ENCODE data around the gene NUDT16L1.

The NUDT16L1 gene

GRCh38 chr16:4695473-4696171, 2.3 kb downstream of the NUDT16L1 start:
- 0 out of 4 replicates have a peak overlapping the region, but pooled peaks of 1 of the 2 experiments have one; percentile 99 for H3K4me3 ChIP-seq (ENCODE audit: low read depth in 1 of 2, low read length in 2 of 2)
- peaks cover 24% of the 10 kb centered on the region for H3K4me1 ChIP-seq (ENCODE audit: insufficient read depth, low read length)
- peaks cover 54% of the 10 kb centered on the region for H3K36me3 ChIP-seq (ENCODE audit: insufficient read depth, low read length)
- peaks cover 25% of the 10 kb centered on the region for H3K79me2 ChIP-seq (ENCODE audit: insufficient read depth, low read length)
- no peak for ATAC-seq (ENCODE audit: insufficient read depth, low read depth)
- H3K9me3 ChIP-seq (ENCODE audit: insufficient read depth, low read length, severe bottlenecking), result no peaks in the 10 kb centered on the region
- TF ChIP-seq CTCF (IDR thresholded peaks at IDR 0.05; ENCODE audit: borderline replicate concordance, extremely low read depth, low read length, poor library complexity, severe bottlenecking), result no peak
- no peak for DNase-seq
- no peak overlapping the region for H3K4me2 ChIP-seq (ENCODE audit: insufficient read depth, low read length)
- H3K27me3 ChIP-seq (ENCODE audit: insufficient read depth, low read length, poor library complexity), result no peaks in the 10 kb centered on the region
- peaks cover 29% of the 10 kb centered on the region for H4K20me1 ChIP-seq (ENCODE audit: insufficient read depth, low read length)
- H3K27ac ChIP-seq (ENCODE audit: low read length), result no peak overlapping the region
- H3K9ac ChIP-seq (ENCODE audit: low read depth, low read length), result no peak overlapping the region
- no peak overlapping the region for H2AFZ ChIP-seq (ENCODE audit: low read depth, low read length)

- no peak overlapping the region for H3K9ac ChIP-seq (ENCODE audit: low read depth, low read length)
- H4K20me1 ChIP-seq (ENCODE audit: insufficient read depth, low read length), result peaks cover 29% of the 10 kb centered on the region
- no peak for TF ChIP-seq EZH2 (IDR thresholded peaks at IDR 0.05; ENCODE audit: borderline replicate concordance, low read depth, low read length, severe bottlenecking)
- no peak overlapping the region for H3K27ac ChIP-seq (ENCODE audit: low read length)
- H3K27me3 ChIP-seq (ENCODE audit: insufficient read depth, low read length, poor library complexity), result no peaks in the 10 kb centered on the region
- H3K9me3 ChIP-seq (ENCODE audit: insufficient read depth, low read length, severe bottlenecking), result no peaks in the 10 kb centered on the region
- H3K4me2 ChIP-seq (ENCODE audit: insufficient read depth, low read length), result no peak overlapping the region
- H3K79me2 ChIP-seq (ENCODE audit: insufficient read depth, low read length), result peaks cover 25% of the 10 kb centered on the region
- no peak overlapping the region for H3K4me3 ChIP-seq (ENCODE audit: low read depth in 1 of 2, low read length in 2 of 2)
- no peak overlapping the region for H2AFZ ChIP-seq (ENCODE audit: low read depth, low read length)
- DNase-seq, result no peak
- peaks cover 24% of the 10 kb centered on the region for H3K4me1 ChIP-seq (ENCODE audit: insufficient read depth, low read length)
- ATAC-seq (ENCODE audit: insufficient read depth, low read depth), result no peak
- H3K36me3 ChIP-seq (ENCODE audit: insufficient read depth, low read length), result peaks cover 62% of the 10 kb centered on the region
Observed at GRCh38 chr16:4696172-4696904, 3.0 kb downstream of the NUDT16L1 start.

- peaks cover 68% of the 10 kb centered on the region for H3K36me3 ChIP-seq (ENCODE audit: insufficient read depth, low read length)
- no peak overlapping the region for H3K9ac ChIP-seq (ENCODE audit: low read depth, low read length)
- TF ChIP-seq EZH2 (IDR thresholded peaks at IDR 0.05; ENCODE audit: borderline replicate concordance, low read depth, low read length, severe bottlenecking), result no peak
- no peak for TF ChIP-seq CTCF (IDR thresholded peaks at IDR 0.05; ENCODE audit: borderline replicate concordance, extremely low read depth, low read length, poor library complexity, severe bottlenecking)
- peaks cover 25% of the 10 kb centered on the region for H3K79me2 ChIP-seq (ENCODE audit: insufficient read depth, low read length)
- no peaks in the 10 kb centered on the region for H3K27me3 ChIP-seq (ENCODE audit: insufficient read depth, low read length, poor library complexity)
- H3K4me2 ChIP-seq (ENCODE audit: insufficient read depth, low read length), result no peak overlapping the region
- no peak overlapping the region for H3K4me3 ChIP-seq (ENCODE audit: low read depth in 1 of 2, low read length in 2 of 2)
- H3K27ac ChIP-seq (ENCODE audit: low read length), result no peak overlapping the region
- peaks cover 29% of the 10 kb centered on the region for H4K20me1 ChIP-seq (ENCODE audit: insufficient read depth, low read length)
- H3K9me3 ChIP-seq (ENCODE audit: insufficient read depth, low read length, severe bottlenecking), result no peaks in the 10 kb centered on the region
- H3K4me1 ChIP-seq (ENCODE audit: insufficient read depth, low read length), result peaks cover 23% of the 10 kb centered on the region
- ATAC-seq (ENCODE audit: insufficient read depth, low read depth), result no peak
- no peak for DNase-seq
- H2AFZ ChIP-seq (ENCODE audit: low read depth, low read length), result no peak overlapping the region
Observed at GRCh38 chr16:4696905-4697847, 3.8 kb downstream of the NUDT16L1 start.

Data from DND-41 (cell line).